Caco-2 (cell line): ENCODE results near the gene IDH3B. TPM values are rescaled to one million over a fixed set of nuclear protein-coding genes. Genes with fewer than 3 reads are reported as not detected.

ENCODE experiments used
- BruUV-seq: library from RNA; stranded (reverse); fragments of 400-500 nt; replicated peaks from 2 replicates; lab custom pipeline; 2021; lab: Mats Ljungman, UMichigan
- CTCF ChIA-PET: fragments of 300-600 bp; sonication (Branson Sonifier 250); formaldehyde crosslinking; loops from one replicate; lab custom pipeline; 2022; ENCODE audit warnings: antibody characterized with exemption; lab: Charles Lee
- POLR2A ChIA-PET: fragments of 300-600 bp; sonication (Branson Sonifier 250); formaldehyde crosslinking; loops from one replicate; lab custom pipeline; 2022; ENCODE audit warnings: antibody characterized with exemption; lab: Charles Lee
- DNase-seq, 2 experiments: peaks; one replicate each; pipeline versions ENCODE4 v3.0.0 to v3.0.0-alpha.2; 2020 to 2022
- H3K27me3 ChIP-seq: replicated peaks from 2 replicates; pipeline ENCODE4 v1.6.0; 2011; ENCODE audit warnings: low read length; ENCODE audit not compliant: control insufficient read depth, insufficient read depth
- H3K36me3 ChIP-seq: 2 replicates; pipeline ENCODE4 v1.5.1; 2011; ENCODE audit warnings: low read length; ENCODE audit not compliant: control insufficient read depth, insufficient read depth
- H3K4me1 ChIP-seq: fragments of 250-450 bp; sonication (Bioruptor Pico); 2 replicates; pipeline ENCODE4 v1.5.1; 2020; ENCODE audit warnings: mild to moderate bottlenecking
- H3K4me3 ChIP-seq: 2 replicates; pipeline ENCODE4 v1.5.1; 2011; ENCODE audit warnings: low read depth, mild to moderate bottlenecking, control low read depth, low read length
- H3K9me3 ChIP-seq: fragments of 250-450 bp; sonication (Bioruptor Pico); 2 replicates; pipeline ENCODE4 v1.5.1; 2020; ENCODE audit warnings: mild to moderate bottlenecking, moderate library complexity
- H3K27ac Mint-ChIP-seq: one replicate; pipeline ENCODE4 v1.8.0; 2022; ENCODE audit warnings: mixed read lengths; ENCODE audit not compliant: unreplicated experiment
- H3K27me3 Mint-ChIP-seq: one replicate; pipeline ENCODE4 v1.8.0; 2022; ENCODE audit warnings: mixed read lengths; ENCODE audit not compliant: insufficient read depth, unreplicated experiment
- H3K36me3 Mint-ChIP-seq: one replicate; pipeline ENCODE4 v1.8.0; 2022; ENCODE audit warnings: mild to moderate bottlenecking, mixed read lengths; ENCODE audit not compliant: insufficient read depth, unreplicated experiment
- H3K4me1 Mint-ChIP-seq: one replicate; pipeline ENCODE4 v1.8.0; 2022; ENCODE audit warnings: low read depth, mixed read lengths; ENCODE audit not compliant: unreplicated experiment
- H3K4me3 Mint-ChIP-seq: one replicate; pipeline ENCODE4 v1.8.0; 2022; ENCODE audit warnings: mild to moderate bottlenecking, moderate library complexity, mixed read lengths; ENCODE audit not compliant: unreplicated experiment
- H3K9me3 Mint-ChIP-seq: one replicate; pipeline ENCODE4 v1.8.0; 2022; ENCODE audit warnings: mixed read lengths; ENCODE audit not compliant: unreplicated experiment
- CTCF ChIP-seq, 2 experiments: fragments of 200-600 bp in 1 of 2; IDR thresholded peaks; 1 replicate in 1 of 2; 2 replicates in 1 of 2; pipeline versions ENCODE4 v1.5.1 to v1.8.0; 2011 to 2022; ENCODE audit warnings: antibody characterized with exemption in 1 of 2, control low read depth in 1 of 2, inconsistent platforms in 1 of 2, low read depth in 1 of 2, low read length in 1 of 2, mild to moderate bottlenecking in 1 of 2, moderate library complexity in 1 of 2; ENCODE audit not compliant: insufficient read depth in 1 of 2, severe bottlenecking in 1 of 2, unreplicated experiment in 1 of 2
- intact Hi-C: fragments of 100-400 bp; cut with micrococcal nuclease; formaldehyde crosslinking; loops from one replicate; pipeline ENCODE4 v1.10.0; 2022; ENCODE audit not compliant: unreplicated experiment
- total RNA-seq: library from RNA; stranded (reverse); gene quantifications from 2 replicates; pipeline ENCODE4 v1.2.3, GENCODE V29; 2022

Gene IDH3B
- total RNA-seq, 1 experiment from 2014 or later: 137 TPM

GRCh38 chr20:2658414-2659354 is 5.3 kb downstream of the IDH3B start:
- intact Hi-C loops: no loop called here
- Mint-ChIP-seq H3K36me3 (peaks cover 89% of the 10 kb centered on the region), H3K27me3 (no peaks in the 10 kb centered on the region), H3K27ac (peak overlapping the region; percentile 6), H3K9me3 (no peaks in the 10 kb centered on the region), H3K4me3 (no peak overlapping the region), H3K4me1 (peaks cover 13% of the 10 kb centered on the region)
- Histone ChIP-seq H3K9me3 (no peaks in the 10 kb centered on the region), H3K36me3 (peaks cover 25% of the 10 kb centered on the region), H3K27me3 (no peaks in the 10 kb centered on the region), H3K4me1 (peaks cover 7% of the 10 kb centered on the region), H3K4me3 (no peak overlapping the region)
- no peak for TF ChIP-seq CTCF (IDR thresholded peaks at IDR 0.05; ENCODE audit: insufficient read depth in 1 of 2, low read depth in 1 of 2, low read length in 1 of 2, severe bottlenecking in 1 of 2, unreplicated experiment in 1 of 2)
- POLR2A ChIA-PET: no interaction called here
- DNase-seq: peak in 1 of 2 experiments; percentile 67
- CTCF ChIA-PET: interaction anchor here (0.6 kb wide), 1 partner anchor 133 kb away, joined by 5 read pairs; no protein-coding TSS in a partner anchor
- BruUV-seq: no TSS peak

- POLR2A ChIA-PET: interaction anchor here (0.7 kb wide), 1 partner anchor 363 kb away, joined by 4 read pairs; no protein-coding TSS in a partner anchor
- no peak overlapping the region for H3K27ac Mint-ChIP-seq
- peaks cover 25% of the 10 kb centered on the region for H3K36me3 ChIP-seq
- no peaks in the 10 kb centered on the region for H3K27me3 Mint-ChIP-seq
- H3K4me1 ChIP-seq: peaks cover 8% of the 10 kb centered on the region
- no peak for TF ChIP-seq CTCF (IDR thresholded peaks at IDR 0.05; ENCODE audit: insufficient read depth in 1 of 2, low read depth in 1 of 2, low read length in 1 of 2, severe bottlenecking in 1 of 2, unreplicated experiment in 1 of 2)
- no peak for DNase-seq
- H3K27me3 ChIP-seq: no peaks in the 10 kb centered on the region
- CTCF ChIA-PET: no interaction called here
- peaks cover 96% of the 10 kb centered on the region for H3K36me3 Mint-ChIP-seq
- intact Hi-C loops: no loop called here
- no peaks in the 10 kb centered on the region for H3K9me3 ChIP-seq
- H3K4me3 ChIP-seq: no peak overlapping the region
- no peak overlapping the region for H3K4me3 Mint-ChIP-seq
- no peaks in the 10 kb centered on the region for H3K9me3 Mint-ChIP-seq
- BruUV-seq: no TSS peak
- H3K4me1 Mint-ChIP-seq: peaks cover 13% of the 10 kb centered on the region
Observed at GRCh38 chr20:2657674-2658073, 6.3 kb downstream of the IDH3B start.

- Mint-ChIP-seq H3K27ac (no peak overlapping the region), H3K4me1 (peaks cover 10% of the 10 kb centered on the region), H3K9me3 (no peaks in the 10 kb centered on the region), H3K4me3 (no peak overlapping the region), H3K36me3 (peaks cover 96% of the 10 kb centered on the region), H3K27me3 (no peaks in the 10 kb centered on the region)
- H3K9me3 ChIP-seq: no peaks in the 10 kb centered on the region
- POLR2A ChIA-PET: interaction anchor here (0.7 kb wide), 1 partner anchor 363 kb away, joined by 4 read pairs; no protein-coding TSS in a partner anchor
- TF ChIP-seq CTCF (IDR thresholded peaks at IDR 0.05; ENCODE audit: insufficient read depth in 1 of 2, low read depth in 1 of 2, low read length in 1 of 2, severe bottlenecking in 1 of 2, unreplicated experiment in 1 of 2): no peak
- no peaks in the 10 kb centered on the region for H3K27me3 ChIP-seq
- intact Hi-C loops: no loop called here
- peaks cover 25% of the 10 kb centered on the region for H3K36me3 ChIP-seq
- no TSS peak for BruUV-seq
- CTCF ChIA-PET: no interaction called here
- DNase-seq: no peak
- H3K4me3 ChIP-seq: no peak overlapping the region
- H3K4me1 ChIP-seq: peaks cover 8% of the 10 kb centered on the region
Observed at GRCh38 chr20:2657241-2657640, 6.8 kb downstream of the IDH3B start.
